NCI-H146 treated with DMSO at 0.1 percent for 48 hours (cell line): ENCODE data around the gene CCNB2.

ENCODE experiments used
- DNase-seq: peaks from one replicate; lab custom pipeline; 2025; ENCODE audit not compliant: unreplicated experiment; lab: John Stamatoyannopoulos, UW

CCNB2 gene

DNA sequence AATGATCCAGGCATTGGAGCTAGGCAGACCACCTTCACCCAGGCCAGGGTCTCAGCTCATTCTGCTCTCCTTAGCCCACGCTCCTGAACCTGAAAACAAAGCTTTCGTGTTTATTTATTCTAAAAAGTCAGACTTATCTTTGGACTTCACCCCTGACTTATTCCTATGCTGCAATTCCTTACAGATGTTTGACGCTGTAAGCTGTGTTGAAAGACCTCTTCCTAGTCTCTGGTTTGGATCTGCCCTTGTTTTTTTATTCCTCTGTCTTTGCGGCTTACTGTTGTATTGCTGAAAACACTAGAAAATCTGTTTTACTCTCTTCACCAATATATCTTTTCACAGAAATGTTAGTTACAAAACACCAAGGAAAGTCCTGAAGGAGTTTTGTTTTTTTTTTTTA is 61.2 kb downstream of the CCNB2 start:
- DNase-seq, result no peak

DNA sequence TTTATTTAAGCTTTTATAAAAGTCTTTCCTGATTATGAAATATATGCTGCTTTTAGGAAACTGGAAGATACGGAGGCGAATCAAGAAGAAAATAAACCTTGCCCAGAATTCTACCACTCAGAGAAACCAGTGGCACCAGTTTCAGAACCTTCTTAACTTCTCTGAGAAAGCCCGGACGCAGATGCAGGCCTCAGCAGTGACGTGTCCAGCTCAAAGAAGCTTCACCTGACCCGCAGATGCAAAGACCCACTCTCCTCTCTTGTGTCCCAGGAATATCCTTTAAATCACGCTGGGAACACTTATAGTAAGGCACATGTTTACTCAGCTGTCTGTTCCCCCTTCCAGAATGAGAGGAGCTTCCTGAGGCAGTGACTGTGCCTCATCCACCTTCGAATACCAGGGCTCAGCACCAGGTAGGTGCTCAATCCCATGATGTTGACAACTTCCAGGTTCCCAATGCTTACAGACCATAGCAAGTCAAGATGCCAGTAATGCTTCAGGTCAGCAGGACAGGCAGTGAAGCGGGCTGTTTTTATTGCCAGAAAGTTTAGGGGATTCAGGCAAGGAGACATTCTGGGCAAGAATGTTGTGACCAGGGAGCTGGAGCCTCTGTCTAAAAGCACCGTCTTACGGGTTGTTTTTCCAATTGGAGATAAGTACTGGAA is 61.8 kb downstream of the CCNB2 start:
- peak; percentile 31 for DNase-seq

DNA sequence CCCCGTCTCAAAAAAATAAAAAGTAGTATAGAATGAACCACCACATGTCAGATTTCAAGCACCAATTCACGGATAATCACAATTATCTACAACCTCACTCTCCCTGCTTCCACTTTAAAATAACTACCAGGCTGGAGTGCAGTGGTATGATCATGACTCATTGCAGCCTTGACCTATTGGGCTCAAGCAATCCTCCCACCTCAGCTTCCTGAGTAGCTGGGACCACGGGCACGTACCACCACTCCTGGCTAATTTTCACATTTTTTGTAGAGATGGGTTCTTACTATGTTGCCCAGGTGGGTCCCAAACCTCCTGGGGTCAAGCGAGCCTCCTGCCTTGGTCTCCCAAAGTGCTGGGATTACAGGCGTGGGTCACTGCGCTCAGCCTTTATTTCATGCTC is 63.6 kb downstream of the CCNB2 start:
- no peak for DNase-seq

DNA sequence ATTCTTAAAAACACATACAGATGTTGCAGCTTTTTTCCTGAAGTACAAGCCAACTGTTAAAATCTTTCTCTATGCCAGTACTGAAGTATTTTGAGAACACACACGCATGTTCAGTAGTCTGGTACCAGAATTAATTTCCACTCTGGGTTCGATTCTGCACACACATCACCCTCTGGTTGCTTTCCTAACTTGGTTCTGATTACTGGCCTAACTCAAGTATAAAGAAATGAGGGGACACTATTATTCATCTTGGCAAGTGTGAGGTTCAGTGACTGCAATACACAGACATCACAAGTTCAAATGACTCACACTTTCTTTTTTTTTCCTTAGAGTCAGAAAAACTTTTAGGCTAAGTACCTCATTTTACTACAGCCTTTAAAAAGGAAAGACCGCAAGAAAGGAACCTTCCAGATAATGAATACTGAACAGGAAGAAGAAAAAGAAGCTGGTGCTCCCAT is 64.3 kb downstream of the CCNB2 start:
- no peak for DNase-seq

DNA sequence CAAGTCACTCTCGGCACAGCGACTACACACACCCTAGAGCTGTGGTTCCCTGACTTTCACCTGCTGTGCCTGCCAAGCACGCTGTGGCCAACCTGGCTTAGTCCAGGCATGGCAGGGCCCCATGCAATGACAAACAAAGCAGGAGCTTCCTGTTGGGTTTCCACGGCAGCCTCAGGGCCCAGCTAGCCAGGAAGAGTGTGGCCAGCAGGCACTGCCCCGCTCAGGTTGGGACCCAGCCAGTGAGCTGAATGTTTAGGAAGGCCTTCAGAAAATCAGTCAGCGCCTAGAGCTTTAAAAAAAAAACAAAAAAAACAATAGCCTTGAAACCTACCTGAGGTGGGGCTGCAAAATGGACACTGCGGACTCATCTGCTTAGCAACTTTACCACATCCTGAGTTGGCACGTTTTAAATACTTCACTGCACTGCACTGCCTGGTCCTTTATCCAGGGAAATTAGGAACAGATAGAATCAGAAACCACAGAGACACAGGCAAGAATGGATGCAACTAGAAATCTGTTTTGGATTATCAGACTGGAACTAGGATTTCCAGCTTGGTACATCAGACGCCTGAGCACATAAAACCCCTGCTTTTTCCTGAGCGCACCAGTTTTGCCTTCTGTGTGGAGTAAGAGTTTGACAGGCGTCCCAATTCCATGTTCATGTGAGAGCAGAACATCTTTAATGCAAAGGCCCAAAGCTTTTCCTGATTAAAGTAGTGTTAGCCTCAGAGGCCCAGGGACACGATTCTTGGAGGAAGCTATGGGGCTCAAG is 65.5 kb downstream of the CCNB2 start:
- DNase-seq, result peak; percentile 23

DNA sequence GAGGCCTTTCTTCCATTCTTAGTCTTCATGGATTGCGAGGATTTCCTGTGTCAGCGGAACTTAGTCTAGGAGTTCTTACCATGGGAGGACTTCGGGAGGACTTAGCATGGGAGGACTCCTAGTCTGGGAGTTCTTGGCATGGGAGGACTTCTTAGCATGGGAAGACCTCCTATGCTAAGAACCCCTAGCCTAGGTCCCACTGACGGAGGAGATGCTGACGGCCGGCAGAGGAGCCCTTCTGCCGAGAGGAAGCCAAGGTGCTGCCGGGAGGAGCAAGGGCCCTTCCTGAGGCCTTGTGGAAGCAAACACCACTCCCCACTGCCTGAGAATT is 66.1 kb downstream of the CCNB2 start:
- no peak for DNase-seq

DNA sequence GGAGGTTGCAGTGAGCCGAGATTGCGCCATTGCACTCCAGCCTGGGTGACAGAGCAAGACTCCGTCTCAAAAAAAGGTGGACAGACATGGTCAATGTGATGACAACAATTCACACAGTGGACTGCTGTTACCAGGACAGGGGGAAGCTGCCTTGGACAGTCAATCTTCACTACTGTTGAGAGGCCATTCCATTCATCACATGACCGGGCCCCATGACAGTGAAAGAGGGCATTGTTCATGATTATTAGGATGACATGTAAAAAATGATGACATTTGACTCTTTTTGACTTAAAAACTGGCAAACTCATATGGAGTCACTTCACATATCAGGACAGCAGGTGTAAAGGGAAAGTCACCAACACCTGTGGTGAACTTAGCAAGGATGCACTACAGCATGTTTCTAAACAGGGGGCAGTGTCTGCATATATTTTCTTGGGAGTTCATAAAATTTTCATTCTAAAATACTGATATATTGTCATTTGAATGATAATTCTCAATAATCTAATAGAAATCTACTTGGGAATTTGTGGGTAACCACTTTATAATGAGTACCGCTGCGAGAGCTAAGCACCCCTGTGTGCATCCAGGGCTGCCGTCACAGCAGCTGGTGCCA is 67.4 kb downstream of the CCNB2 start:
- no peak for DNase-seq

DNA sequence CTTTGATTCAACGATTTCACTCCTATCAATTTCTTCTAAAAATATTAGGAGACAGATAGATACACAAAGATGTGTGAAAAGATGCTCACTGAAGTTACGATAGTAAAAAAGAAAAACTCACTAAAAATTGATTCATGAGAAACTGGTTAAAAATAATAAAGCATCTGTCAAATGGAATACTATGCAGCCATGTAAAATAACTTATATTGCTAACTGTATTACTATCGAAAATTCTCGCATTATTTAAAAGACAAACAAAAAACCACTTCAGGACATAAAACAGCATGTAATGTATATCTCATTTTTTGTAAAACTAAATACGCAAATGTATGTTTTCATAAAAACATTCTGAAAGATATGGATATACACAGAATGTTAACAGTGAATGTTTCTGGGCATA is 68.2 kb downstream of the CCNB2 start:
- no peak for DNase-seq

DNA sequence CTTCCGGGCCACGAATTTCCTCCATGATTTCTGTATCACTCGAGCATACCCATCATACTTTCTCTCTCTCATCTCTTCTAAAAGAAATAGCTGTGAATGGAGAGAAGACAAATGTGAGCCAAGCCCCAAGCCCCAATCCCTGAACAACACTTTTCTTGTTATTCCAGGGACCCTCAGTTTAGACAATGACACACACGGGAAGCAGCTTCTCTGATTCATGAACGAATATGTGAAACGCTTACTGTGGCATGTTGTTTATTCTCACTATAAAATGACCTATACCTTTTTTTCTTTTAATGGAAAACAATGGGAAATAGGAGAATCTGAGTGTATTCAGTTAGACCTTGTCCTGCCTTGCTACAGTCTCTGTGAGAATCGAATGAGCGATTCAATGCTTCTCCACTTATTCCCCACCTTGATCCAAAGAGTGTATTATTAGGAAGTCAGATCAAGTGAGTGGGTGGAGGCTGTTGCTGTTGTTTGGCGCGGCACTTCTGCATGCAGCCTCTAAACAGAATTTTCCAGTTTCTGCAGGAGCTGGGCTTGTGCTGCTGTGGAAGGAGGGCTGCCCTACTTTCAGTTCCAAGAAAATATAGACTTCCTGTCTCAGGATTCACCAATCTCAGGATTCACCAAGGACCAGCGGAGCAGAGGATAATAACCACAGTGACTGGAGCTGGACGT is 69.3 kb downstream of the CCNB2 start:
- no peak for DNase-seq
